HL-60/S4 treated with phorbol 12-myristate 13-acetate at 8.2 ng/mL for 4 days and 3 days (cell line): ENCODE data around the gene PEX10.

Experiments
- in situ Hi-C: fragments of 300-500 bp; cut with MboI; formaldehyde crosslinking; loops from 2 replicates; pipeline ENCODE4 v1.15.0; 2022; ENCODE audit warnings: low sequenced_read_pairs

Gene PEX10

GRCh38 chr1:2354511-2355372 is 57.6 kb downstream of the PEX10 start:
- in situ Hi-C loops: no loop called here
